SH-SY5Y (cell line): ENCODE results near the gene CREBBP.

Source experiments
- GATA2 ChIP-seq: IDR thresholded peaks from 2 replicates; pipeline ENCODE4 v1.6.1; 2011; ENCODE audit warnings: mild to moderate bottlenecking, low read depth, low read length
- GATA3 ChIP-seq: IDR thresholded peaks from 2 replicates; pipeline ENCODE4 v1.6.1; 2011; ENCODE audit warnings: low read depth, mild to moderate bottlenecking, low read length, moderate library complexity

DNA sequence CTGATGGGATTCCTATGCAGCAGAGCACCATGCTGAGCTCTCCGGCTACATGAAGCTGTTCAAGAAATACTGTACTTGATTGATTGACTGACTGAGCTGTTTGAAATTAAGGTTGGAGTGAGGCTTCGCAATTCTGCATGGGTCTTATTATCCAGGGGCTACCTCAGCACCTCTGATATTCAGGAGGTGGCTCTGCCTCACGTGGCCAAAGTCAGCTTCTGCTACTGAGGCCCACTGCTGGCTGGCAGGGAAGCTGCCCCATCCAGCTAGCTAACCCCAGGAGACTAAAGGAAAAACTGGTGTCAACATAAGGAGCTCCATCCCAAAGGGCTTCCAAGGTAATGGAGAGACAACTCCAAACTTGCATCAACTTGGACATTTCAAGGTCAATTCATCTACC lies 97.0 kb downstream of the CREBBP start:
- no peak for TF ChIP-seq GATA3
- no peak for TF ChIP-seq GATA2
